C4-2B (cell line): ENCODE measurements around the gene PLK5.
"Not testable (repeated sequence)": the region's sequence is repeated elsewhere in the genome, so short reads cannot be mapped to it uniquely, and the experiment has no call there.

ENCODE experiments used
- H3K27ac ChIP-seq: fragments of 450-650 bp; 2 replicates; pipeline ENCODE4 v1.5.1; 2017
- CTCF ChIP-seq: fragments of 450-650 bp; conservative IDR thresholded peaks from 2 replicates; pipeline ENCODE4 v1.5.1; 2017; ENCODE audit warnings: mild to moderate bottlenecking
- ZFX ChIP-seq: fragments of 450-650 bp; IDR thresholded peaks from 2 replicates; pipeline ENCODE4 v1.6.1; 2017

Gene PLK5

GRCh38 chr19:1495051-1495798 is 28.7 kb upstream of the PLK5 start:
- TF ChIP-seq ZFX, result no peak
- no peak for TF ChIP-seq CTCF
- H3K27ac ChIP-seq, result no peak overlapping the region

- peak overlapping the region; percentile 6; the same call in 1 of the 2 replicates for H3K27ac ChIP-seq
- TF ChIP-seq CTCF (no peak), ZFX (no peak)
Observed at GRCh38 chr19:1495799-1496713, 27.8 kb upstream of the PLK5 start.

- TF ChIP-seq CTCF (no peak), ZFX (no peak)
- peak overlapping the region; percentile 6; the same call in 1 of the 2 replicates for H3K27ac ChIP-seq
Observed at GRCh38 chr19:1496714-1497577, 26.9 kb upstream of the PLK5 start.

- no peak overlapping the region for H3K27ac ChIP-seq
- no peak for TF ChIP-seq ZFX
- no peak for TF ChIP-seq CTCF
Observed at GRCh38 chr19:1497578-1498235, 26.2 kb upstream of the PLK5 start.

GRCh38 chr19:1499231-1499630 is 24.6 kb upstream of the PLK5 start:
- not testable (repeated sequence) for H3K27ac ChIP-seq

- H3K27ac ChIP-seq, result no peak overlapping the region
- TF ChIP-seq ZFX (no peak), CTCF (no peak)
Observed at GRCh38 chr19:1501200-1501595, 22.7 kb upstream of the PLK5 start.
